ENCODE results near the gene RUNX1. TPM values are rescaled to one million over a fixed set of nuclear protein-coding genes. Genes with fewer than 3 reads are reported as not detected.

RUNX1 gene
- total and polyA plus RNA-seq, 10 of the 15 experiments (the other 5 are each of a cell fraction or from before 2014, with no cell fraction given): 0.90 to 15.2 (median 4.1) TPM

DNA sequence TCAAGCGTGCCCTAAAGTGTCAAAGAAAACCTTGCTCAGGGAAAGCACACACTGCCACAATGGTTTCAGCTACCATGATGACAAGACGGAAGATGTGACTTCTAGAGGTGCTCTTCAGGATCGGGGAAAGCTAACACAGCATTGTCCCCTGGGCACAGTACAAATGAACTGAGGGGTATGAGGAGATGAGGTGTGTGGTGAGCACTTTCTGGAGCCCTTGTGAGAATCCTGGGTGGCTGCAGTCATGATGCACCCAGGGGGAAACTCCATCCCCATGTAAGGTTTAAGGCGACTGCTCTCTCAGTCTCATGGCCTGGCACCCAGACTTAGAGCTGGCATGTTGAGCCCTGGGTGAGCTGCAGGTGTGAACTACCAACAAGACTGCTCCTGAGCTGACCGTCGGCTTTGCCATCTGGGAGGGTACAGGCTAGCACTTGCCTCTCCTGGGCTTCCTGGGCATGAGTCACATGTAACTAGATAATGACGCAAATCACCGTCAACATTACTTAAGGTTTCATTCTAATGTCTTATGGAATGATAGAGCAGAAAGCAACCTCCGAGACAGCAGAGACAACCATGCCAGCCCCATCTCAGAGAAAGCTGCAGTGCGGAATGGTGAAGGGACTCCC, 235.7 kb downstream of the RUNX1 start:
- ATAC-seq (no peak), FAIRE-seq (no peak), DNase-seq (ENCODE audit: low read depth, low spot score) (no peak)
- H3K4me2 ChIP-seq (ENCODE audit: control insufficient read depth, insufficient read depth): no peak overlapping the region
- intact Hi-C loops (cut with micrococcal nuclease; ENCODE audit: unreplicated experiment) (no loop called here), in situ Hi-C loops (cut with MboI) (no loop called here)
- ChIA-PET POLR2A (no interaction called here), SMC1A (ENCODE audit: uncharacterized antibody, unreplicated experiment) (interaction anchor here (1.3 kb wide), 1 partner anchor 71 kb away, joined by 4 read pairs; no protein-coding TSS in a partner anchor), RAD21 (ENCODE audit: unreplicated experiment) (no interaction called here), CTCF (interaction anchor here (0.6 to 0.7 kb wide), 2 partner anchors 985 to 1026 kb away, joined by 3 read pairs; no protein-coding TSS in a partner anchor)
- no peak for TF ChIP-seq KDM1A (IDR thresholded peaks at IDR 0.05; ENCODE audit: borderline replicate concordance)
- TF ChIP-seq TARDBP (IDR thresholded peaks at IDR 0.05; ENCODE audit: borderline replicate concordance): no peak
- no peak for TF ChIP-seq CBX5 (IDR thresholded peaks at IDR 0.05; ENCODE audit: low read depth)
- no peak for TF ChIP-seq NR2C1 (IDR thresholded peaks at IDR 0.05)
- no peak for TF ChIP-seq ATF2 (IDR thresholded peaks at IDR 0.05; ENCODE audit: low read length)
- TF ChIP-seq ESRRA (IDR thresholded peaks at IDR 0.05; ENCODE audit: low read length): no peak
- no peak for TF ChIP-seq SUPT20H (IDR thresholded peaks at IDR 0.05; ENCODE audit: borderline replicate concordance, control insufficient read depth, low read depth, low read length)
- TF ChIP-seq, protein P1, sequence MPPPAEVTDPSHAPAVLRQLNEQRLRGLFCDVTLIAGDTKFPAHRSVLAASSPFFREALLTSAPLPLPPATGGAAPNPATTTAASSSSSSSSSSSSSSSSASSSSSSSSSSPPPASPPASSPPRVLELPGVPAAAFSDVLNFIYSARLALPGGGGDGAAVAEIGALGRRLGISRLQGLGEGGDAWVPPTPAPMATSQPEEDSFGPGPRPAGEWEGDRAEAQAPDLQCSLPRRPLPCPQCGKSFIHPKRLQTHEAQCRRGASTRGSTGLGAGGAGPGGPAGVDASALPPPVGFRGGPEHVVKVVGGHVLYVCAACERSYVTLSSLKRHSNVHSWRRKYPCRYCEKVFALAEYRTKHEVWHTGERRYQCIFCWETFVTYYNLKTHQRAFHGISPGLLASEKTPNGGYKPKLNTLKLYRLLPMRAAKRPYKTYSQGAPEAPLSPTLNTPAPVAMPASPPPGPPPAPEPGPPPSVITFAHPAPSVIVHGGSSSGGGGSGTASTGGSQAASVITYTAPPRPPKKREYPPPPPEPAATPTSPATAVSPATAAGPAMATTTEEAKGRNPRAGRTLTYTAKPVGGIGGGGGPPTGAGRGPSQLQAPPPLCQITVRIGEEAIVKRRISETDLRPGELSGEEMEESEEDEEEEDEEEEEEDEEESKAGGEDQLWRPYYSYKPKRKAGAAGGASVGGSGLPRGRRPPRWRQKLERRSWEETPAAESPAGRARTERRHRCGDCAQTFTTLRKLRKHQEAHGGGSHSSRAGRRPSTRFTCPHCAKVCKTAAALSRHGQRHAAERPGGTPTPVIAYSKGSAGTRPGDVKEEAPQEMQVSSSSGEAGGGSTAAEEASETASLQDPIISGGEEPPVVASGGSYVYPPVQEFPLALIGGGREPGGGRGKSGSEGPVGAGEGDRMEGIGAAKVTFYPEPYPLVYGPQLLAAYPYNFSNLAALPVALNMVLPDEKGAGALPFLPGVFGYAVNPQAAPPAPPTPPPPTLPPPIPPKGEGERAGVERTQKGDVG (CRISPR knock-in tag; IDR thresholded peaks at IDR 0.05): no peak
- TF ChIP-seq POLR2AphosphoS5 (IDR thresholded peaks at IDR 0.05; ENCODE audit: low read length): no peak
- TF ChIP-seq HDAC6 (IDR thresholded peaks at IDR 0.05; ENCODE audit: unreplicated experiment): no peak
- no peak overlapping the region for H3K9ac ChIP-seq (ENCODE audit: control insufficient read depth, insufficient read depth, low read length)
- H3K36me3 ChIP-seq (ENCODE audit: control insufficient read depth in 2 of 2, insufficient read depth in 2 of 2, low read length in 1 of 2): no peaks in the 10 kb centered on the region
- no peaks in the 10 kb centered on the region; the same call in 1 of the 2 replicates for H4K20me1 ChIP-seq (ENCODE audit: control insufficient read depth, insufficient read depth)
- peaks cover 5% of the 10 kb centered on the region; the same call in 1 of the 2 replicates for H3K4me1 ChIP-seq (ENCODE audit: control insufficient read depth, insufficient read depth, low read length)
- no peaks in the 10 kb centered on the region; a peak in 1 of 4 replicates for H3K27me3 ChIP-seq (replicated peaks in 1 of 2; ENCODE audit: control insufficient read depth in 2 of 2, insufficient read depth in 2 of 2, low read length in 1 of 2)
- no peak overlapping the region for H3K4me3 ChIP-seq
- H3K79me2 ChIP-seq (ENCODE audit: control insufficient read depth, insufficient read depth, low read length): no peaks in the 10 kb centered on the region
- H3K27ac ChIP-seq (ENCODE audit: control insufficient read depth, insufficient read depth): no peak overlapping the region
- H2AFZ ChIP-seq (ENCODE audit: control insufficient read depth, low read depth, low read length): no peak overlapping the region
- no TSS peak for BruUV-seq (replicated peaks)
- 89% methylated on average over 10 of the region's 10 CpGs for WGBS (ENCODE audit: insufficient coverage, insufficient replicate concordance, low lambda C conversion rate, missing lambda C conversion rate)
- no peaks in the 10 kb centered on the region for H3K9me3 ChIP-seq (replicated peaks; ENCODE audit: control insufficient read depth, insufficient read depth, low read length)

Data from GM12878 (cell line).